Neural cell (in vitro differentiated cells): ENCODE data around the gene ABHD12B.

Source experiments
- RAD21 ChIP-seq: fragments of 450-650 bp; conservative IDR thresholded peaks from 2 replicates; pipeline ENCODE4 v1.6.1; 2014; ENCODE audit warnings: antibody characterized with exemption, mild to moderate bottlenecking, moderate library complexity
- TAF1 ChIP-seq: IDR thresholded peaks from 2 replicates; pipeline ENCODE4 v1.6.1; 2012; ENCODE audit warnings: low read depth

DNA sequence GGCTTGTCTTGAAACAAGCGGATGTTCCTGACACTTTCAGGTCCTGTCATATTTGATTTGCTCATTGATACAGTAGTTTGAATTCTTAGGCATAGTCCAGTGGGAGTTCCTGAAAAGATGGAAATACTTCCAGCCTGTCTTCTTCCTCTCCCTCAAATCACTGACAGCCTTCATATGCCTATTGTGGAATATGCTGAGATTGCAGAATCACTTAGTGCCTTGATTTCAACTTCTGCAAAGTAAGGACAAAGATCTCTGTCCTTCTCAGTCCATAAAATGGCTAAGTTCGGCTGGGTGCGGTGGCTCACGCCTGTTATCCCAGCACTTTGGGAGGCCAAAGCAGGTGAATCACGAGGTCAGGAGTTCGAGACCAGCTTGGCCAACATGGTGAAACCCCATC lies 79.2 kb downstream of the ABHD12B start:
- no peak for TF ChIP-seq TAF1
- no peak for TF ChIP-seq RAD21
